A549 (cell line): ENCODE data around the gene MSMP. TPM values are rescaled to one million over a fixed set of nuclear protein-coding genes. Genes with fewer than 3 reads are reported as not detected.

Source experiments
- ATAC-seq, 2 experiments: fragments of 200-7000 bp in 1 of 2; fragments of >200 bp in 1 of 2; cut with Nextera tagmentation in 1 of 2; cut with Tn5 transposase in 1 of 2; 3 replicates each; pipeline versions ENCODE4 v1.8.0 to v1.9.1; 2018 to 2020; ENCODE audit warnings: mild to moderate bottlenecking in 1 of 2, moderate library complexity in 1 of 2
- CTCF ChIA-PET: fragments of 300-600 bp; sonication (Branson Sonifier 250); formaldehyde crosslinking; extraction: SDS; loops from one replicate; lab custom pipeline; 2021; ENCODE audit warnings: antibody characterized with exemption, inconsistent platforms; lab: Yijun Ruan, JAX
- POLR2A ChIA-PET: fragments of 350-600 bp; formaldehyde crosslinking; extraction: SDS; loops from one replicate; lab custom pipeline; 2021; ENCODE audit warnings: antibody characterized with exemption, inconsistent platforms; lab: Yijun Ruan, JAX
- DNase-seq, 2 experiments: peaks; one replicate each; pipeline versions ENCODE4 v3.0.0 to v3.0.0-alpha.2; 2011 to 2016; ENCODE audit warnings: low read depth in 1 of 2, low spot score in 1 of 2
- FAIRE-seq: peaks from 2 replicates; lab custom pipeline; 2011; peaks lifted over from hg19 to GRCh38; lab: Jason Lieb, UNC
- H3K27ac ChIP-seq, 2 experiments: fragments of >200 bp; sonication (Bioruptor Twin); formaldehyde crosslinking; 3 replicates each; pipeline ENCODE4 v1.5.1; 2016 to 2017
- H3K4me1 ChIP-seq: fragments of >200 bp; sonication (Bioruptor Twin); formaldehyde crosslinking; 3 replicates; pipeline ENCODE4 v1.6.1; 2016
- H3K4me2 ChIP-seq: fragments of >200 bp; sonication (Bioruptor Twin); formaldehyde crosslinking; 3 replicates; pipeline ENCODE4 v1.6.1; 2016
- H3K4me3 ChIP-seq: fragments of >200 bp; sonication (Bioruptor Twin); formaldehyde crosslinking; 3 replicates; pipeline ENCODE4 v1.5.1; 2016
- H3K9me3 ChIP-seq: fragments of >200 bp; sonication (Bioruptor Twin); formaldehyde crosslinking; 3 replicates; pipeline ENCODE4 v1.6.1; 2016
- CHD4 ChIP-seq: fragments of 200-600 bp; sonication (generic); IDR thresholded peaks from 2 replicates; pipeline ENCODE4 v1.6.1; 2016; ENCODE audit warnings: antibody characterized with exemption, mild to moderate bottlenecking, borderline replicate concordance
- CTCF ChIP-seq: fragments of >200 bp; sonication (Bioruptor Twin); formaldehyde crosslinking; IDR thresholded peaks from 3 replicates; pipeline ENCODE4 v1.5.1; 2016
- E2F6 ChIP-seq: IDR thresholded peaks from 2 replicates; pipeline ENCODE4 v1.6.1; 2012; ENCODE audit warnings: low read depth, borderline replicate concordance
- ELK1 ChIP-seq: fragments of 150-350 bp; IDR thresholded peaks from 2 replicates; pipeline ENCODE4 v1.6.1; 2014; ENCODE audit warnings: low read depth, mild to moderate bottlenecking, low read length
- EP300 ChIP-seq, 2 experiments: fragments of >200 bp; sonication (Bioruptor Twin); formaldehyde crosslinking; IDR thresholded peaks; 2 replicates in 1 of 2; 3 replicates in 1 of 2; pipeline ENCODE4 v1.6.1; 2016 to 2017
- FOSB ChIP-seq: fragments of 250-450 bp; sonication (Bioruptor Pico); IDR thresholded peaks from 2 replicates; pipeline ENCODE4 v1.5.0; 2020; ENCODE audit warnings: mild to moderate bottlenecking, moderate library complexity
- GATA3 ChIP-seq: IDR thresholded peaks from 2 replicates; pipeline ENCODE4 v1.6.1; 2012; ENCODE audit warnings: borderline replicate concordance
- HDAC2 ChIP-seq: fragments of 200-600 bp; sonication (generic); IDR thresholded peaks from 2 replicates; pipeline ENCODE4 v1.6.1; 2016
- HOXB5 ChIP-seq: fragments of 250-450 bp; sonication (Bioruptor Pico); IDR thresholded peaks from 2 replicates; pipeline ENCODE4 v1.5.0; 2020; ENCODE audit warnings: mild to moderate bottlenecking, moderate library complexity
- JUNB ChIP-seq: fragments of >200 bp; sonication (Bioruptor Twin); formaldehyde crosslinking; IDR thresholded peaks from 2 replicates; pipeline ENCODE4 v1.6.1; 2016
- KDM5A ChIP-seq: fragments of 200-600 bp; sonication (generic); IDR thresholded peaks from 2 replicates; pipeline ENCODE4 v1.6.1; 2016; ENCODE audit warnings: antibody characterized with exemption, mild to moderate bottlenecking
- MAX ChIP-seq: IDR thresholded peaks from 2 replicates; pipeline ENCODE4 v1.6.1; 2012
- MYC ChIP-seq: IDR thresholded peaks from 2 replicates; pipeline ENCODE4 v1.6.1; 2012; ENCODE audit warnings: mild to moderate bottlenecking, inconsistent platforms, low read length, improper control_type of control experiment, borderline replicate concordance
- NFE2L2 ChIP-seq: fragments of 150-350 bp; conservative IDR thresholded peaks from 2 replicates; pipeline ENCODE4 v1.6.1; 2014; ENCODE audit warnings: low read length
- NPAS2 ChIP-seq: fragments of 250-450 bp; sonication (Bioruptor Pico); IDR thresholded peaks from 2 replicates; pipeline ENCODE4 v1.8.0; 2022; ENCODE audit warnings: mild to moderate bottlenecking, moderate library complexity, borderline replicate concordance
- PHF8 ChIP-seq: fragments of 200-600 bp; sonication (generic); IDR thresholded peaks from 2 replicates; pipeline ENCODE4 v1.6.1; 2016; ENCODE audit warnings: low read depth, mild to moderate bottlenecking, antibody characterized with exemption, moderate library complexity, borderline replicate concordance
- POLR2A ChIP-seq: IDR thresholded peaks from 2 replicates; pipeline ENCODE4 v1.6.1; 2012; ENCODE audit warnings: mild to moderate bottlenecking, low read length
- POLR2AphosphoS2 ChIP-seq: conservative IDR thresholded peaks from 2 replicates; pipeline ENCODE4 v1.6.1; 2012; ENCODE audit warnings: low read length, improper control_type of control experiment, inconsistent platforms
- REST ChIP-seq: fragments of 200-600 bp; sonication (generic); IDR thresholded peaks from 2 replicates; pipeline ENCODE4 v1.6.1; 2016; ENCODE audit warnings: antibody characterized with exemption, mild to moderate bottlenecking, moderate library complexity
- RNF2 ChIP-seq: fragments of 200-600 bp; sonication (generic); IDR thresholded peaks from 2 replicates; pipeline ENCODE4 v1.6.1; 2016; ENCODE audit warnings: low read depth, mild to moderate bottlenecking, antibody characterized with exemption, moderate library complexity, borderline replicate concordance
- TP53 ChIP-seq: fragments of 250-450 bp; sonication (Bioruptor Pico); IDR thresholded peaks from 2 replicates; pipeline ENCODE4 v1.5.0; 2021; ENCODE audit warnings: mild to moderate bottlenecking, moderate library complexity
- USF2 ChIP-seq: fragments of 450-650 bp; IDR thresholded peaks from 2 replicates; pipeline ENCODE4 v1.6.1; 2014; ENCODE audit warnings: antibody characterized with exemption
- ZC3H11A ChIP-seq: fragments of 450-650 bp; IDR thresholded peaks from 2 replicates; pipeline ENCODE4 v1.6.1; 2014; ENCODE audit warnings: antibody characterized with exemption, mild to moderate bottlenecking
- ZSCAN20 ChIP-seq: fragments of 250-450 bp; sonication (Bioruptor Pico); IDR thresholded peaks from 2 replicates; pipeline ENCODE4 v1.8.0; 2022; ENCODE audit warnings: mild to moderate bottlenecking, moderate library complexity
- WGBS: methylation state at CpG from one replicate; pipeline ENCODE4 v1.1.6; 2017; ENCODE audit errors: missing lambda C conversion rate; 5-methylcytosine and 5-hydroxymethylcytosine counted together
- polyA minus RNA-seq: library from RNA; depleted of rRNA, polyadenylated mRNA; stranded (reverse); fragments of >200 nt; gene quantifications from 2 replicates; pipeline ENCODE4 v1.2.3, GENCODE V29; 2011; rRNA and poly(A)+ RNA removed
- polyA plus RNA-seq, 4 experiments: library from polyadenylated mRNA; depleted of rRNA in 3 of 4; stranded (reverse); fragments of >200 nt; fragmentation: RNase III in 1 of 4; extraction: RNeasy Plus Mini Kit Qiagen cat#74134 plus additional on column Dnase treatment in 1 of 4; gene quantifications; 2 replicates in 3 of 4; 3 replicates in 1 of 4; pipeline ENCODE4 v1.2.3, GENCODE V29; 2011 to 2017
- TF ChIP-seq, protein P1 (sequence below): fragments of >200 bp; sonication (Bioruptor Twin); formaldehyde crosslinking; IDR thresholded peaks from 3 replicates; pipeline ENCODE4 v1.6.1; 2016

The MSMP gene, protein sequence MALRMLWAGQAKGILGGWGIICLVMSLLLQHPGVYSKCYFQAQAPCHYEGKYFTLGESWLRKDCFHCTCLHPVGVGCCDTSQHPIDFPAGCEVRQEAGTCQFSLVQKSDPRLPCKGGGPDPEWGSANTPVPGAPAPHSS
- polyA plus RNA-seq (2011; rRNA removed) (0.24 TPM in 1 of 2 replicates, not detected in the other), polyA plus RNA-seq (2017; fragmentation: RNase III; extraction: RNeasy Plus Mini Kit Qiagen cat#74134 plus additional on column Dnase treatment) (not detected in 3 replicates), polyA minus RNA-seq (0.70 TPM in 1 of 2 replicates, not detected in the other)
- polyA plus RNA-seq (2012; cell fraction: cytosol; rRNA removed): 0.19 and 0.30 TPM in 2 replicates
- not detected in 2 replicates for polyA plus RNA-seq (2012; cell fraction: nucleus; rRNA removed)

- H3K4me1 ChIP-seq: peaks cover 19% of the 10 kb centered on the region
- ChIA-PET POLR2A (no interaction called here), CTCF (interaction anchor here (0.5 to 6.5 kb wide), 11 partner anchors 10 to 96 kb away, joined by 3 to 75 read pairs (median 6); partner anchors contain the start of genes CCDC107, CREB3, GBA2 and RGP1)
- no peak within 1 kb of the TSS for H3K27ac ChIP-seq
- no peak within 1 kb of the TSS for H3K4me2 ChIP-seq
- no peaks in the 10 kb centered on the region for H3K9me3 ChIP-seq
- no peak for TF ChIP-seq JUNB
- TF ChIP-seq HDAC2: no peak
- TF ChIP-seq TP53 (CRISPR knock-in tag): no peak
- no peak for TF ChIP-seq MYC
- no peak for TF ChIP-seq ELK1
- TF ChIP-seq POLR2AphosphoS2: no peak
- TF ChIP-seq RNF2: no peak
- TF ChIP-seq USF2: no peak
- no peak for TF ChIP-seq ZC3H11A
- DNase-seq (no peak), ATAC-seq (no peak), FAIRE-seq (no peak)
- 74% methylated on average over 2 of the region's 3 CpGs for WGBS
- no peak within 1 kb of the TSS for H3K4me3 ChIP-seq
Measured at GRCh38 chr9:35754264-35754663, at the start of gene MSMP. TSS of gene MSMP (minus strand) at chr9:35754276. CDS start at chr9:35754129, 147 bp downstream.

- H3K27ac ChIP-seq: no peak overlapping the region
- peaks cover 17% of the 10 kb centered on the region for H3K4me1 ChIP-seq
- H3K9me3 ChIP-seq: no peaks in the 10 kb centered on the region
- H3K4me3 ChIP-seq: no peak overlapping the region
- POLR2A ChIA-PET: no interaction called here
- FAIRE-seq (no peak), ATAC-seq (no peak)
- TF ChIP-seq HOXB5 (CRISPR knock-in tag): no peak
- no peak for TF ChIP-seq CHD4
- TF ChIP-seq HDAC2: no peak
- TF ChIP-seq PHF8: no peak
- no peak for TF ChIP-seq NPAS2 (CRISPR knock-in tag)
- no peak for TF ChIP-seq JUNB
- TF ChIP-seq MAX: no peak
- TF ChIP-seq FOSB (CRISPR knock-in tag): no peak
- TF ChIP-seq REST: no peak
- TF ChIP-seq CTCF: no peak
- TF ChIP-seq POLR2A: no peak
- TF ChIP-seq POLR2AphosphoS2: no peak
- TF ChIP-seq, protein P1, sequence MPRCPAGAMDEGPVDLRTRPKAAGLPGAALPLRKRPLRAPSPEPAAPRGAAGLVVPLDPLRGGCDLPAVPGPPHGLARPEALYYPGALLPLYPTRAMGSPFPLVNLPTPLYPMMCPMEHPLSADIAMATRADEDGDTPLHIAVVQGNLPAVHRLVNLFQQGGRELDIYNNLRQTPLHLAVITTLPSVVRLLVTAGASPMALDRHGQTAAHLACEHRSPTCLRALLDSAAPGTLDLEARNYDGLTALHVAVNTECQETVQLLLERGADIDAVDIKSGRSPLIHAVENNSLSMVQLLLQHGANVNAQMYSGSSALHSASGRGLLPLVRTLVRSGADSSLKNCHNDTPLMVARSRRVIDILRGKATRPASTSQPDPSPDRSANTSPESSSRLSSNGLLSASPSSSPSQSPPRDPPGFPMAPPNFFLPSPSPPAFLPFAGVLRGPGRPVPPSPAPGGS: no peak
- TF ChIP-seq NFE2L2: no peak
- no peak for TF ChIP-seq E2F6
- no peak for TF ChIP-seq EP300 (IDR thresholded peaks at IDR 0.05)
- TF ChIP-seq KDM5A: no peak
- no peak for TF ChIP-seq ZSCAN20 (CRISPR knock-in tag)
- TF ChIP-seq GATA3: no peak
- TF ChIP-seq, all 56 proteins: peak for 0
- no peak for DNase-seq
- CTCF ChIA-PET: interaction anchor here (1.4 to 9.8 kb wide), 5 partner anchors 10 to 81 kb away, joined by 3 to 91 read pairs (median 5); partner anchors contain the start of gene SPAG8
- H3K4me2 ChIP-seq: no peak overlapping the region
- WGBS: 94% methylated on average over 13 of the region's 13 CpGs
Measured at GRCh38 chr9:35801328-35802128, 47.5 kb upstream of the MSMP start.
